ENCODE data around the gene CD276. TPM values are rescaled to one million over a fixed set of nuclear protein-coding genes. Genes with fewer than 3 reads are reported as not detected.

CD276 gene
- total RNA-seq, 1 donor from 2014 or later, result 133 TPM

- DNase-seq (ENCODE audit: extremely low spot score, unreplicated experiment), result no peak
- Mint-ChIP-seq H3K4me1 (ENCODE audit: unreplicated experiment) (peaks cover 19% of the 10 kb centered on the region), H3K27me3 (peaks cover 44% of the 10 kb centered on the region), H3K9me3 (no peaks in the 10 kb centered on the region), H3K27ac (no peak overlapping the region), H3K4me3 (no peak overlapping the region), H3K36me3 (no peaks in the 10 kb centered on the region)
- TF ChIP-seq, protein P1, sequence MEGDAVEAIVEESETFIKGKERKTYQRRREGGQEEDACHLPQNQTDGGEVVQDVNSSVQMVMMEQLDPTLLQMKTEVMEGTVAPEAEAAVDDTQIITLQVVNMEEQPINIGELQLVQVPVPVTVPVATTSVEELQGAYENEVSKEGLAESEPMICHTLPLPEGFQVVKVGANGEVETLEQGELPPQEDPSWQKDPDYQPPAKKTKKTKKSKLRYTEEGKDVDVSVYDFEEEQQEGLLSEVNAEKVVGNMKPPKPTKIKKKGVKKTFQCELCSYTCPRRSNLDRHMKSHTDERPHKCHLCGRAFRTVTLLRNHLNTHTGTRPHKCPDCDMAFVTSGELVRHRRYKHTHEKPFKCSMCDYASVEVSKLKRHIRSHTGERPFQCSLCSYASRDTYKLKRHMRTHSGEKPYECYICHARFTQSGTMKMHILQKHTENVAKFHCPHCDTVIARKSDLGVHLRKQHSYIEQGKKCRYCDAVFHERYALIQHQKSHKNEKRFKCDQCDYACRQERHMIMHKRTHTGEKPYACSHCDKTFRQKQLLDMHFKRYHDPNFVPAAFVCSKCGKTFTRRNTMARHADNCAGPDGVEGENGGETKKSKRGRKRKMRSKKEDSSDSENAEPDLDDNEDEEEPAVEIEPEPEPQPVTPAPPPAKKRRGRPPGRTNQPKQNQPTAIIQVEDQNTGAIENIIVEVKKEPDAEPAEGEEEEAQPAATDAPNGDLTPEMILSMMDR (conservative IDR thresholded peaks at IDR 0.05), result no peak
Observed at GRCh38 chr15:73748730-73749129, 64.5 kb downstream of the CD276 start.

GRCh38 chr15:73749533-73749932 lies 65.3 kb downstream of the CD276 start:
- Mint-ChIP-seq H3K36me3 (no peaks in the 10 kb centered on the region), H3K4me3 (no peak overlapping the region), H3K27ac (no peak overlapping the region), H3K27me3 (peaks cover 52% of the 10 kb centered on the region), H3K4me1 (ENCODE audit: unreplicated experiment) (peaks cover 26% of the 10 kb centered on the region), H3K9me3 (no peaks in the 10 kb centered on the region)
- TF ChIP-seq, protein P1 (conservative IDR thresholded peaks at IDR 0.05), result no peak
- no peak for DNase-seq (ENCODE audit: extremely low spot score, unreplicated experiment)

GRCh38 chr15:73749971-73750370 lies 65.8 kb downstream of the CD276 start:
- Mint-ChIP-seq H3K4me1 (ENCODE audit: unreplicated experiment) (peaks cover 28% of the 10 kb centered on the region), H3K27ac (no peak overlapping the region), H3K27me3 (peaks cover 56% of the 10 kb centered on the region), H3K36me3 (no peaks in the 10 kb centered on the region), H3K9me3 (no peaks in the 10 kb centered on the region), H3K4me3 (peak overlapping the region; percentile 77)
- no peak for DNase-seq (ENCODE audit: extremely low spot score, unreplicated experiment)
- TF ChIP-seq, protein P1 (conservative IDR thresholded peaks at IDR 0.05), result no peak

DNA sequence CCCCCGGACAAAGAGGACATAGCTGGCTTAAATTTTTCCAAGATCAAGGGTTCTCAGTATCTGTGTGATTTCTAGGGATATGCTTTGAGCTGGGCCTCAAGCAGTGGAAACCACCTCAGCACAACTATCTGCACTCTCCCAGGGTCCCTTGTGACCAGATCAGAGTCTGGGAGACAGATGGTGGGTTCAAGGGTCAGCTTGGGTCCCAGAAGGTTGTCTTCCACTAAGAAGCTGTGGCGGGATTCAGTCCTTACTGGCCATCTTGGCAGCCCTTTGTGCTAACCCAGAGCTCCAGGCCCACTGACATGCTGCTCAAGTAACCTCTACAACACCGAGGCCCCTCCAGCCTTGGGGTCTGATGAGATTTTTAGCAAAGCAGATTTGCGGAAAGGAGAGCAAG lies 66.3 kb downstream of the CD276 start:
- H3K36me3 Mint-ChIP-seq, result no peaks in the 10 kb centered on the region
- peaks cover 55% of the 10 kb centered on the region for H3K27me3 Mint-ChIP-seq
- H3K9me3 Mint-ChIP-seq, result no peaks in the 10 kb centered on the region
- DNase-seq (ENCODE audit: extremely low spot score, unreplicated experiment), result no peak
- TF ChIP-seq, protein P1 (conservative IDR thresholded peaks at IDR 0.05), result no peak
- peaks cover 24% of the 10 kb centered on the region for H3K4me1 Mint-ChIP-seq (ENCODE audit: unreplicated experiment)
- no peak overlapping the region for H3K27ac Mint-ChIP-seq
- peak overlapping the region; percentile 77 for H3K4me3 Mint-ChIP-seq

DNA sequence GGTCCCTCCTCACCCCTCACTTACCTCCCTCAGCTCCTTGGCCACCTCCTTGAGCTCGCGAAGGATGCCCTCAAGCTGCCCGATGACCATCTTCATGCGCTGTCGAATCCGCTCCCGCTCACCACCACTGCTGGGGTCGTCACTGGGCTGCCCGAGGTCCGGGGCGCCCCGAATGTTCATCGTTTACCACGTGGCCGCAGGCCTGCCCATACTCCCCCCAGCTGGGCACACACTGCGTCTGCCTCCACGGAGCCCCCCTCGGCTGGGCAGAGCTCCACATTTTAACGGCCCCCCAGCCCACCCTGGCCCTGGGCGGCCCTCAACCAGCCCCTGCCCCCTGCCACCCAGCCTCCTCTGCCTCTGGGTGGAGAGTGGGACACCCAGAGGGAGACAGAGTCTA lies 66.8 kb downstream of the CD276 start:
- TF ChIP-seq, protein P1 (conservative IDR thresholded peaks at IDR 0.05), result no peak
- peaks cover 58% of the 10 kb centered on the region for H3K27me3 Mint-ChIP-seq
- H3K4me3 Mint-ChIP-seq, result peak overlapping the region; percentile 77
- H3K36me3 Mint-ChIP-seq, result no peaks in the 10 kb centered on the region
- peaks cover 22% of the 10 kb centered on the region for H3K4me1 Mint-ChIP-seq (ENCODE audit: unreplicated experiment)
- DNase-seq (ENCODE audit: extremely low spot score, unreplicated experiment), result no peak
- no peaks in the 10 kb centered on the region for H3K9me3 Mint-ChIP-seq
- no peak overlapping the region for H3K27ac Mint-ChIP-seq

GRCh38 chr15:73751511-73751898 lies 67.3 kb downstream of the CD276 start:
- no peak overlapping the region for H3K27ac Mint-ChIP-seq
- TF ChIP-seq, protein P1 (conservative IDR thresholded peaks at IDR 0.05), result no peak
- H3K9me3 Mint-ChIP-seq, result no peaks in the 10 kb centered on the region
- H3K4me1 Mint-ChIP-seq (ENCODE audit: unreplicated experiment), result peaks cover 16% of the 10 kb centered on the region
- DNase-seq (ENCODE audit: extremely low spot score, unreplicated experiment), result no peak
- peaks cover 61% of the 10 kb centered on the region for H3K27me3 Mint-ChIP-seq
- no peaks in the 10 kb centered on the region for H3K36me3 Mint-ChIP-seq
- H3K4me3 Mint-ChIP-seq, result peak overlapping the region; percentile 83
